Measurements from ENCODE around the gene ERLEC1. TPM values are rescaled to one million over a fixed set of nuclear protein-coding genes. Genes with fewer than 3 reads are reported as not detected.

The ERLEC1 gene
- total and polyA plus RNA-seq, 2 of the 4 experiments (the other 2 are of a cell fraction): 40.3 to 53.4 TPM

- H3K9me3 ChIP-seq (ENCODE audit: control insufficient read depth, insufficient read depth, low read length): no peaks in the 10 kb centered on the region
- no peak overlapping the region for H2BK120ac ChIP-seq (ENCODE audit: low read depth, low read length)
- no peak overlapping the region for H3K56ac ChIP-seq (ENCODE audit: extremely low read depth, insufficient read depth, low read length)
- H4K5ac ChIP-seq (ENCODE audit: low read depth, low read length): no peak overlapping the region
- no peak overlapping the region for H2AK5ac ChIP-seq (ENCODE audit: low read depth, low read length)
- dilution Hi-C loops (cut with HindIII; ENCODE audit: low sequenced_read_pairs, unreplicated experiment) (no loop called here), in situ Hi-C loops (cut with MboI; ENCODE audit: low sequenced_read_pairs) (no loop called here), intact Hi-C loops (cut with micrococcal nuclease) (no loop called here)
- peak overlapping the region; percentile 38 for H2AK9ac ChIP-seq (replicated peaks; ENCODE audit: low read depth, low read length, poor library complexity)
- no peaks in the 10 kb centered on the region for H4K20me1 ChIP-seq (ENCODE audit: insufficient read depth, low read length)
- BruUV-seq (replicated peaks): no TSS peak
- no peak overlapping the region for H3K18ac ChIP-seq (ENCODE audit: low read depth, low read length)
- H2BK15ac ChIP-seq (ENCODE audit: low read depth, low read length): no peak overlapping the region
- H3K4ac ChIP-seq (ENCODE audit: low read depth, low read length): no peak overlapping the region
- H3K9me1 ChIP-seq (ENCODE audit: insufficient read depth, low read length): peaks cover 13% of the 10 kb centered on the region; the same call in 1 of the 2 replicates
- peaks cover 10 to 11% of the 10 kb centered on the region in 2 experiments for H3K79me1 ChIP-seq (ENCODE audit: low read depth in 1 of 2, low read length in 2 of 2)
- no peaks in the 10 kb centered on the region for H3K27me3 ChIP-seq (ENCODE audit: control insufficient read depth, insufficient read depth, low read length)
- H2AFZ ChIP-seq (replicated peaks; ENCODE audit: low read length, poor library complexity): no peak overlapping the region
- no peak overlapping the region for H2BK20ac ChIP-seq (ENCODE audit: low read depth, low read length)
- H4K91ac ChIP-seq (ENCODE audit: insufficient read depth, low read depth, low read length): no peak overlapping the region
- H3K36me3 ChIP-seq (ENCODE audit: control insufficient read depth, insufficient read depth, low read length): peaks cover 9% of the 10 kb centered on the region
- H3K4me1 ChIP-seq (ENCODE audit: control insufficient read depth, insufficient read depth, low read length): 0 out of 2 replicates have a peak, but pooled peaks cover 2% of the 10 kb centered on the region
- ATAC-seq (ENCODE audit: low read depth) (peak; percentile 31; the same call in 1 of the 2 replicates), DNase-seq (peak; percentile 10)
- no peak overlapping the region for H3K14ac ChIP-seq (replicated peaks; ENCODE audit: low read depth, low read length)
- H3K9ac ChIP-seq (ENCODE audit: low read depth, low read length): no peak overlapping the region
- no peak overlapping the region for H3K4me2 ChIP-seq (ENCODE audit: low read depth, low read length)
- H3K27ac ChIP-seq (ENCODE audit: insufficient read depth, low read length): no peak overlapping the region
- H3K23ac ChIP-seq (ENCODE audit: low read depth, low read length): no peak overlapping the region
- CTCF ChIA-PET: no interaction called here
- no peak overlapping the region for H3K4me3 ChIP-seq (ENCODE audit: insufficient read depth, low read depth, low read length)
- no peak overlapping the region for H4K8ac ChIP-seq (ENCODE audit: low read depth in 2 of 2, low read length in 2 of 2)
- no CpG with 5 or more reads among the region's 2 CpGs for WGBS, 2 experiments (ENCODE audit: extremely low coverage in 2 of 2, insufficient read length in 1 of 2)
- TF ChIP-seq USF2 (IDR thresholded peaks at IDR 0.05; ENCODE audit: low read depth, low read length) (no peak), NFE2L2 (IDR thresholded peaks at IDR 0.05; ENCODE audit: low read depth, low read length) (no peak), MAZ (IDR thresholded peaks at IDR 0.05; ENCODE audit: borderline replicate concordance, low read depth, low read length) (no peak), ELK1 (IDR thresholded peaks at IDR 0.05; ENCODE audit: borderline replicate concordance, low read depth, low read length) (no peak), RAD21 (IDR thresholded peaks at IDR 0.05; ENCODE audit: low read length) (no peak), POLR2A (IDR thresholded peaks at IDR 0.05; ENCODE audit: low read depth, low read length) (no peak), CHD1 (IDR thresholded peaks at IDR 0.05; ENCODE audit: low read depth, low read length) (no peak), FOS (IDR thresholded peaks at IDR 0.05; ENCODE audit: low read depth, low read length) (no peak), RCOR1 (IDR thresholded peaks at IDR 0.05; ENCODE audit: insufficient replicate concordance, low read length) (no peak), MAFK (IDR thresholded peaks at IDR 0.05; ENCODE audit: low read depth, low read length) (no peak), CEBPB (IDR thresholded peaks at IDR 0.05; ENCODE audit: low read depth, low read length) (no peak), MXI1 (IDR thresholded peaks at IDR 0.05; ENCODE audit: borderline replicate concordance, low read depth, low read length) (no peak), RFX5 (IDR thresholded peaks at IDR 0.05; ENCODE audit: low read depth, low read length) (no peak), SMC3 (IDR thresholded peaks at IDR 0.05; ENCODE audit: low read depth, low read length) (no peak), CTCF (conservative IDR thresholded peaks at IDR 0.05; ENCODE audit: low read depth, low read length) (no peak), BHLHE40 (IDR thresholded peaks at IDR 0.05; ENCODE audit: low read depth, low read length) (no peak)
- no peak overlapping the region for H2BK5ac ChIP-seq (ENCODE audit: low read depth, low read length, poor library complexity, severe bottlenecking)
- POLR2A ChIA-PET (ENCODE audit: unreplicated experiment): no interaction called here
These were observed 67.8 kb downstream of the ERLEC1 start for GRCh38 chr2:53854678-53855077.
